AG09319 (cell line): ENCODE measurements around the gene NEK7.

Experiments used
- DNase-seq: peaks from one replicate; pipeline ENCODE4 v3.0.0-alpha.2; 2010; ENCODE audit warnings: low read depth; ENCODE audit errors: extremely low read depth
- CTCF ChIP-seq: IDR thresholded peaks from 2 replicates; pipeline ENCODE4 v1.5.1; 2011; ENCODE audit warnings: low read depth, mild to moderate bottlenecking, inconsistent platforms, low read length, moderate library complexity

The NEK7 gene

GRCh38 chr1:198228925-198229324 lies 72.1 kb downstream of the NEK7 start:
- no peak for TF ChIP-seq CTCF
- DNase-seq, result no peak

- DNase-seq, result no peak
- no peak for TF ChIP-seq CTCF
Observed at GRCh38 chr1:198231779-198232178, 75.0 kb downstream of the NEK7 start.

GRCh38 chr1:198232378-198232777 lies 75.6 kb downstream of the NEK7 start:
- TF ChIP-seq CTCF, result no peak
- no peak for DNase-seq

DNA sequence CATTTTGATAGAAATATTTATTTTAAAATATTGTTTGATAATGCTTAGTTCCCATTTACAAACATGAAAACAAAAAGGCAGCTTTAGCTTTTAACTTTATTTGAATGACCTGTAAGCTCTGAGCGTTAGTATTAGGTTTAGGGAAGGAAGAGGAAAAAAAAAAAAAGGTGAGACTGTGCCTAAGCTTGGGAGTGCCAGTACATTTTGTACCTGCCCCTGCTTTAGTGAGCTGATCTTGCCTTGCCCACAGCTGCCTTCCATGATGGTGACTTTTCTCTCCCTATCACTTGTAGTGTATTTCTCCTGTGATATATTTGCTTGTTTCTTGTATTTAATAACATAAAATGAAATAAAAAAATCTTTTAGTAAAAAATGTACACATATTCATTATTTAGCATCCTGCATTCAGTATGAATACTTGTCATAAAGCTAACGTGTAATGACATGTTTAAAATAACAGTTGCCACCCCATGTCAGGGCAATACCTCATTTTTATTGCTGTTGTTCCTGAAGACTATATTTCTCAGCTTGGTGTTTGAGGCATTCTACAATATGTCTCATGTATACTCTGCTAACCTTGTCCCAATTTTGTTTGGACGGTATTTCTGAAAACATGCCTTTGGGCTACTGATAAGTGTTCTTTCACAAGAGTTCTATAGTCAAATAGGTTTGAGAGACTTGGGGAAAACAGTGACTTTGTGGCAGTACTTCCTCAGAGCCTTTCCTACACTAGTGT lies 76.3 kb downstream of the NEK7 start:
- TF ChIP-seq CTCF, result no peak
- DNase-seq, result no peak

- TF ChIP-seq CTCF, result no peak
Observed at GRCh38 chr1:198234520-198235251, 77.9 kb downstream of the NEK7 start.

DNA sequence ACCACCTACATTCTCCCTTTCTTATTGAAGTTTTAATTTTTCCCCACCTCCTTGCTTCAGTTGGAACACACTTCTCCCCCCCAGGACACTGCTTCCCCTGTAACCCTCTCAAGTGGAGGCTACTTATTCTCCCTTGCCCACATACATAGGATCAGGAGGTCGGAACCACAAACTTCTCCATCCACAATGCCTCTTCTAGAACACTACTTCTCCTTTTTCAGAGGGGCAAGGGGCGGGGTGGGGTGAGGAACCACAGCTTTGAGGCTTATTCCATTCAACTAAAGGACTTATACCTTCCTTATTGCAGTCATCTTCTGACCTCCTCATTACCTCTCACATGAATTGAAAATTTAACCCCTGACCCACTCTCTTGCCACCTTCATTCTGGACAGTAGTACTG lies 81.3 kb downstream of the NEK7 start:
- no peak for DNase-seq
- no peak for TF ChIP-seq CTCF

More at GRCh38 chr1:198234520-198235251, 77.9 kb downstream of the NEK7 start:
- no peak for DNase-seq

- TF ChIP-seq CTCF, result no peak
- no peak for DNase-seq
Observed at GRCh38 chr1:198241553-198241952, 84.8 kb downstream of the NEK7 start.
